Measurements from ENCODE around the gene SMIM44. TPM values are rescaled to one million over a fixed set of nuclear protein-coding genes. Genes with fewer than 3 reads are reported as not detected.
"Not testable (repeated sequence)": the region's sequence is repeated elsewhere in the genome, so short reads cannot be mapped to it uniquely, and the experiment has no call there.

SMIM44 gene
- polyA plus RNA-seq, 1 donor (not counting 4 experiments of a cell fraction or from before 2014, with no cell fraction given), result not detected

DNA sequence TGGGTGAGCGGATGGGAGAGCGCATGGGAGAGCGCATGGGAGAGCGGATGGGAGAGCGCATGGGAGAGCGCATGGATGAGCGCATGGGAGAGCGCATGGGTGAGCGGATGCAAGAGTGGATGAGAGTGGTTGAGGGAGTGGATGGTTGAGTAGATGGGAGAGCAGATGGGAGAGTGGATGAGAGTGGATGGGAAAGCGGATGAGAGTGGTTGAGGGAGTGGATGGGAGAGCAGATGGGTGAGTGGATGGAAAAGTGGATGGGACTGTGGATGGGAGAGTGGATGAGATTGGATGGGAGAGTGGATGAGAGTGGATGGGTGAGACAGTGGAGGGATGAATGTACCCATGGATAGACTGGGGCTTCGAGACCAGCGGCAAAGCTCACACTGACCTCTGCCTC, 47.1 kb upstream of the SMIM44 start:
- Histone ChIP-seq H3K9ac (ENCODE audit: control insufficient read depth, extremely low read depth, insufficient read depth, low read length) (no peak overlapping the region), H3K27ac (ENCODE audit: control insufficient read depth, insufficient read depth, low read length) (no peak overlapping the region), H3K9me1 (ENCODE audit: control insufficient read depth, extremely low read depth, insufficient read depth, low read length) (no peaks in the 10 kb centered on the region), H3K27me3 (ENCODE audit: control insufficient read depth, extremely low read depth, insufficient read depth, low read length) (no peaks in the 10 kb centered on the region), H3K79me2 (ENCODE audit: control insufficient read depth, insufficient read depth, low read length) (no peaks in the 10 kb centered on the region), H3K9me3 (ENCODE audit: control insufficient read depth, low read depth, low read length) (no peaks in the 10 kb centered on the region), H4K20me1 (ENCODE audit: control insufficient read depth, extremely low read depth, insufficient read depth, low read length) (peaks cover 4% of the 10 kb centered on the region), H2AFZ (ENCODE audit: control insufficient read depth, low read length) (no peak overlapping the region), H3K4me2 (ENCODE audit: control insufficient read depth, extremely low read depth, insufficient read depth, low read depth, low read length) (no peak overlapping the region), H3K4me3 (ENCODE audit: control insufficient read depth in 2 of 3, extremely low read depth in 1 of 3, insufficient read depth in 2 of 3, low read depth in 1 of 3, low read length in 3 of 3) (no peak overlapping the region), H3K36me3 (ENCODE audit: control insufficient read depth in 2 of 2, extremely low read depth in 1 of 2, insufficient read depth in 2 of 2, low read length in 2 of 2) (peaks cover 11 to 35% of the 10 kb centered on the region in 2 experiments), H3K4me1 (ENCODE audit: control insufficient read depth, extremely low read depth, insufficient read depth, low read length) (no peaks in the 10 kb centered on the region)
- FAIRE-seq (no peak), DNase-seq (ENCODE audit: low read depth, low spot score) (no peak)
- TF ChIP-seq EZH2 (IDR thresholded peaks at IDR 0.05; ENCODE audit: low read length), result no peak
- TF ChIP-seq, protein P1, sequence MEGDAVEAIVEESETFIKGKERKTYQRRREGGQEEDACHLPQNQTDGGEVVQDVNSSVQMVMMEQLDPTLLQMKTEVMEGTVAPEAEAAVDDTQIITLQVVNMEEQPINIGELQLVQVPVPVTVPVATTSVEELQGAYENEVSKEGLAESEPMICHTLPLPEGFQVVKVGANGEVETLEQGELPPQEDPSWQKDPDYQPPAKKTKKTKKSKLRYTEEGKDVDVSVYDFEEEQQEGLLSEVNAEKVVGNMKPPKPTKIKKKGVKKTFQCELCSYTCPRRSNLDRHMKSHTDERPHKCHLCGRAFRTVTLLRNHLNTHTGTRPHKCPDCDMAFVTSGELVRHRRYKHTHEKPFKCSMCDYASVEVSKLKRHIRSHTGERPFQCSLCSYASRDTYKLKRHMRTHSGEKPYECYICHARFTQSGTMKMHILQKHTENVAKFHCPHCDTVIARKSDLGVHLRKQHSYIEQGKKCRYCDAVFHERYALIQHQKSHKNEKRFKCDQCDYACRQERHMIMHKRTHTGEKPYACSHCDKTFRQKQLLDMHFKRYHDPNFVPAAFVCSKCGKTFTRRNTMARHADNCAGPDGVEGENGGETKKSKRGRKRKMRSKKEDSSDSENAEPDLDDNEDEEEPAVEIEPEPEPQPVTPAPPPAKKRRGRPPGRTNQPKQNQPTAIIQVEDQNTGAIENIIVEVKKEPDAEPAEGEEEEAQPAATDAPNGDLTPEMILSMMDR (optimal IDR thresholded peaks at IDR 0.05 in 1 of 3, IDR thresholded peaks at IDR 0.05 in 1 of 3, conservative IDR thresholded peaks at IDR 0.05 in 1 of 3; ENCODE audit: extremely low read depth in 1 of 3, insufficient read depth in 2 of 3, low read length in 3 of 3), result no peak
- dilution Hi-C loops (cut with MboI; ENCODE audit: extremely low pct_ligation_motif_present, low sequenced_read_pairs), result no loop called here

- dilution Hi-C loops (cut with MboI; ENCODE audit: extremely low pct_ligation_motif_present, low sequenced_read_pairs); H3K79me2 ChIP-seq (ENCODE audit: control insufficient read depth, insufficient read depth, low read length); DNase-seq (ENCODE audit: low read depth, low spot score); H2AFZ ChIP-seq (ENCODE audit: control insufficient read depth, low read length); H4K20me1 ChIP-seq (ENCODE audit: control insufficient read depth, extremely low read depth, insufficient read depth, low read length); H3K9me3 ChIP-seq (ENCODE audit: control insufficient read depth, low read depth, low read length); H3K27ac ChIP-seq (ENCODE audit: control insufficient read depth, insufficient read depth, low read length); H3K4me2 ChIP-seq (ENCODE audit: control insufficient read depth, extremely low read depth, insufficient read depth, low read depth, low read length); H3K4me3 ChIP-seq (ENCODE audit: control insufficient read depth in 2 of 3, extremely low read depth in 1 of 3, insufficient read depth in 2 of 3, low read depth in 1 of 3, low read length in 3 of 3); H3K9me1 ChIP-seq (ENCODE audit: control insufficient read depth, extremely low read depth, insufficient read depth, low read length); H3K27me3 ChIP-seq (ENCODE audit: control insufficient read depth, extremely low read depth, insufficient read depth, low read length); H3K4me1 ChIP-seq (ENCODE audit: control insufficient read depth, extremely low read depth, insufficient read depth, low read length); H3K9ac ChIP-seq (ENCODE audit: control insufficient read depth, extremely low read depth, insufficient read depth, low read length); FAIRE-seq: not testable (repeated sequence)
- peaks cover 14 to 31% of the 10 kb centered on the region in 2 experiments for H3K36me3 ChIP-seq (ENCODE audit: control insufficient read depth in 2 of 2, extremely low read depth in 1 of 2, insufficient read depth in 2 of 2, low read length in 2 of 2)
Measured at GRCh38 chr19:3529299-3529698, 46.1 kb upstream of the SMIM44 start.

GRCh38 chr19:3528539-3529211, 45.4 kb upstream of the SMIM44 start:
- no peak overlapping the region for H3K27ac ChIP-seq (ENCODE audit: control insufficient read depth, insufficient read depth, low read length)
- no peak overlapping the region for H3K9ac ChIP-seq (ENCODE audit: control insufficient read depth, extremely low read depth, insufficient read depth, low read length)
- FAIRE-seq (no peak), DNase-seq (ENCODE audit: low read depth, low spot score) (no peak)
- H3K9me3 ChIP-seq (ENCODE audit: control insufficient read depth, low read depth, low read length), result no peaks in the 10 kb centered on the region
- peaks cover 5% of the 10 kb centered on the region for H4K20me1 ChIP-seq (ENCODE audit: control insufficient read depth, extremely low read depth, insufficient read depth, low read length)
- H3K9me1 ChIP-seq (ENCODE audit: control insufficient read depth, extremely low read depth, insufficient read depth, low read length), result no peaks in the 10 kb centered on the region
- no peak overlapping the region for H3K4me3 ChIP-seq (ENCODE audit: control insufficient read depth in 2 of 3, extremely low read depth in 1 of 3, insufficient read depth in 2 of 3, low read depth in 1 of 3, low read length in 3 of 3)
- no peak for TF ChIP-seq EZH2 (IDR thresholded peaks at IDR 0.05; ENCODE audit: low read length)
- TF ChIP-seq, protein P1 (optimal IDR thresholded peaks at IDR 0.05 in 1 of 3, IDR thresholded peaks at IDR 0.05 in 1 of 3, conservative IDR thresholded peaks at IDR 0.05 in 1 of 3; ENCODE audit: extremely low read depth in 1 of 3, insufficient read depth in 2 of 3, low read length in 3 of 3), result no peak
- H3K27me3 ChIP-seq (ENCODE audit: control insufficient read depth, extremely low read depth, insufficient read depth, low read length), result no peaks in the 10 kb centered on the region
- no peak overlapping the region for H3K4me2 ChIP-seq (ENCODE audit: control insufficient read depth, extremely low read depth, insufficient read depth, low read depth, low read length)
- no peaks in the 10 kb centered on the region for H3K4me1 ChIP-seq (ENCODE audit: control insufficient read depth, extremely low read depth, insufficient read depth, low read length)
- no peak overlapping the region for H2AFZ ChIP-seq (ENCODE audit: control insufficient read depth, low read length)
- dilution Hi-C loops (cut with MboI; ENCODE audit: extremely low pct_ligation_motif_present, low sequenced_read_pairs), result no loop called here
- peaks cover 20 to 33% of the 10 kb centered on the region in 2 experiments for H3K36me3 ChIP-seq (ENCODE audit: control insufficient read depth in 2 of 2, extremely low read depth in 1 of 2, insufficient read depth in 2 of 2, low read length in 2 of 2)
- H3K79me2 ChIP-seq (ENCODE audit: control insufficient read depth, insufficient read depth, low read length), result peaks cover 8% of the 10 kb centered on the region
